Large intestine (tissue), 3 donors: ENCODE data around the gene AKAP13. TPM values are rescaled to one million over a fixed set of nuclear protein-coding genes. Genes with fewer than 3 reads are reported as not detected.
"Not testable (repeated sequence)": the region's sequence is repeated elsewhere in the genome, so short reads cannot be mapped to it uniquely, and the experiment has no call there.

ENCODE experiments used
- DNase-seq, 2 donors: peaks; one replicate each; pipeline versions ENCODE4 v3.0.0 to v3.0.0-alpha.2; 2013
- H3K27ac ChIP-seq: one replicate; pipeline ENCODE4 v1.5.1; 2013; ENCODE audit warnings: low read length
- H3K27me3 ChIP-seq: 2 replicates; pipeline ENCODE4 v1.6.1; 2013; ENCODE audit warnings: low read length; ENCODE audit not compliant: control insufficient read depth, insufficient read depth
- H3K36me3 ChIP-seq: 2 replicates; pipeline ENCODE4 v1.6.1; 2013; ENCODE audit warnings: low read length; ENCODE audit not compliant: control insufficient read depth, insufficient read depth
- H3K4me1 ChIP-seq: one replicate; pipeline ENCODE4 v1.6.1; 2013; ENCODE audit warnings: low read length; ENCODE audit not compliant: control insufficient read depth, insufficient read depth
- H3K4me3 ChIP-seq: one replicate; pipeline ENCODE4 v1.5.1; 2013; ENCODE audit warnings: low read length
- H3K9me3 ChIP-seq: one replicate; pipeline ENCODE4 v1.6.1; 2013; ENCODE audit warnings: mild to moderate bottlenecking, low read depth, low read length, moderate library complexity; ENCODE audit not compliant: control insufficient read depth
- WGBS: methylation state at CpG from one replicate; pipeline ENCODE4 v1.1.5; 2013; ENCODE audit warnings: low lambda C conversion rate; ENCODE audit not compliant: insufficient coverage; 5-methylcytosine and 5-hydroxymethylcytosine counted together
- polyA plus RNA-seq: library from polyadenylated mRNA; unstranded; fragments of 120-200 nt; gene quantifications from one replicate; pipeline ENCODE4 v1.2.1, GENCODE V29; 2013

AKAP13 gene
- polyA plus RNA-seq, 1 donor: 68.9 TPM

- Histone ChIP-seq H3K27me3 (no peaks in the 10 kb centered on the region), H3K4me3 (no peak overlapping the region), H3K4me1 (peaks cover 7% of the 10 kb centered on the region), H3K36me3 (no peaks in the 10 kb centered on the region), H3K9me3 (no peaks in the 10 kb centered on the region), H3K27ac (no peak overlapping the region)
- WGBS: 100% methylated on average over 1 of the region's 2 CpGs
- DNase-seq: no peak
These were observed 42.2 kb downstream of the AKAP13 start for GRCh38 chr15:85422607-85423006.

- DNase-seq: no peak
- Histone ChIP-seq H3K27ac (no peak overlapping the region), H3K4me1 (peaks cover 10% of the 10 kb centered on the region), H3K36me3 (no peaks in the 10 kb centered on the region), H3K4me3 (no peak overlapping the region), H3K9me3 (no peaks in the 10 kb centered on the region), H3K27me3 (no peaks in the 10 kb centered on the region)
These were observed 42.9 kb downstream of the AKAP13 start for GRCh38 chr15:85423256-85423655.

- Histone ChIP-seq H3K4me3 (no peak overlapping the region), H3K27ac (no peak overlapping the region), H3K4me1 (peaks cover 10% of the 10 kb centered on the region), H3K27me3 (no peaks in the 10 kb centered on the region), H3K36me3 (no peaks in the 10 kb centered on the region), H3K9me3 (no peaks in the 10 kb centered on the region)
- DNase-seq: no peak
- no CpG with 5 or more reads among the region's 1 CpG for WGBS
These were observed 43.8 kb downstream of the AKAP13 start for GRCh38 chr15:85424154-85424553.

GRCh38 chr15:85426481-85426880 lies 46.1 kb downstream of the AKAP13 start:
- Histone ChIP-seq H3K27me3 (no peaks in the 10 kb centered on the region), H3K4me3 (no peak overlapping the region), H3K36me3 (no peaks in the 10 kb centered on the region), H3K9me3 (no peaks in the 10 kb centered on the region), H3K27ac (no peak overlapping the region), H3K4me1 (peaks cover 12% of the 10 kb centered on the region)
- 100% methylated on average over 1 of the region's 1 CpG for WGBS
- DNase-seq: no peak

- peaks cover 12% of the 10 kb centered on the region for H3K4me1 ChIP-seq
- WGBS: 21% methylated on average over 2 of the region's 5 CpGs
- H3K4me3 ChIP-seq: no peak overlapping the region
- no peaks in the 10 kb centered on the region for H3K36me3 ChIP-seq
- no peaks in the 10 kb centered on the region for H3K27me3 ChIP-seq
- DNase-seq: peak in 1 of 2 donors; percentile 57
- no peaks in the 10 kb centered on the region for H3K9me3 ChIP-seq
- H3K27ac ChIP-seq: peak overlapping the region; percentile 8
These were observed 47.1 kb downstream of the AKAP13 start for GRCh38 chr15:85427286-85428028.

GRCh38 chr15:85429522-85429921 lies 49.1 kb downstream of the AKAP13 start:
- Histone ChIP-seq H3K9me3 (no peaks in the 10 kb centered on the region), H3K4me1 (peaks cover 14% of the 10 kb centered on the region), H3K36me3 (no peaks in the 10 kb centered on the region), H3K4me3 (no peak overlapping the region), H3K27me3 (no peaks in the 10 kb centered on the region), H3K27ac (no peak overlapping the region)
- DNase-seq: no peak
- WGBS: 100% methylated on average over 1 of the region's 3 CpGs

- Histone ChIP-seq H3K9me3 (no peaks in the 10 kb centered on the region), H3K27me3 (no peaks in the 10 kb centered on the region), H3K27ac (no peak overlapping the region), H3K4me1 (peaks cover 14% of the 10 kb centered on the region), H3K4me3 (no peak overlapping the region), H3K36me3 (no peaks in the 10 kb centered on the region)
- no peak for DNase-seq
- 83% methylated on average over 1 of the region's 6 CpGs for WGBS
These were observed 50.2 kb downstream of the AKAP13 start for GRCh38 chr15:85430406-85431204.

- no peak for DNase-seq
- no peaks in the 10 kb centered on the region for H3K9me3 ChIP-seq
- H3K36me3 ChIP-seq: no peaks in the 10 kb centered on the region
- H3K27ac ChIP-seq: no peak overlapping the region
- no peaks in the 10 kb centered on the region for H3K27me3 ChIP-seq
- peaks cover 9% of the 10 kb centered on the region for H3K4me1 ChIP-seq
- H3K4me3 ChIP-seq: no peak overlapping the region
These were observed 59.6 kb downstream of the AKAP13 start for GRCh38 chr15:85439996-85440395.

- Histone ChIP-seq H3K9me3 (no peaks in the 10 kb centered on the region), H3K27me3 (no peaks in the 10 kb centered on the region), H3K4me3 (no peak overlapping the region), H3K36me3 (no peaks in the 10 kb centered on the region), H3K4me1 (peaks cover 11% of the 10 kb centered on the region), H3K27ac (no peak overlapping the region)
- no peak for DNase-seq
- no CpG with 5 or more reads among the region's 2 CpGs for WGBS
These were observed 60.0 kb downstream of the AKAP13 start for GRCh38 chr15:85440451-85440850.

- not testable (repeated sequence) for H3K36me3 ChIP-seq, H3K27me3 ChIP-seq, H3K9me3 ChIP-seq, H3K4me3 ChIP-seq, DNase-seq, H3K27ac ChIP-seq
- H3K4me1 ChIP-seq: peaks cover 18% of the 10 kb centered on the region
- no CpG with 5 or more reads among the region's 8 CpGs for WGBS
These were observed 61.5 kb downstream of the AKAP13 start for GRCh38 chr15:85441854-85442253.

GRCh38 chr15:85443046-85443445 lies 62.6 kb downstream of the AKAP13 start:
- DNase-seq: no peak
- Histone ChIP-seq H3K4me1 (peaks cover 18% of the 10 kb centered on the region), H3K4me3 (no peak overlapping the region), H3K9me3 (no peaks in the 10 kb centered on the region), H3K27ac (peak overlapping the region; percentile 43), H3K36me3 (no peaks in the 10 kb centered on the region), H3K27me3 (no peaks in the 10 kb centered on the region)
